Embryonic facial prominence (tissue), 1 donor: ENCODE measurements around the gene MPI.
A peak's percentile ranks its signal among the peaks of the same experiment; 100 is the strongest.
"Not testable (repeated sequence)": the region's sequence is repeated elsewhere in the genome, so short reads cannot be mapped to it uniquely, and the experiment has no call there.

Experiments
- DNase-seq: peaks from one replicate; pipeline ENCODE4 v3.0.0-alpha.2; 2016; ENCODE audit errors: extremely low spot score

The MPI gene

GRCh38 chr15:74863239-74864056, 26.4 kb upstream of the MPI start:
- no peak for DNase-seq

DNA sequence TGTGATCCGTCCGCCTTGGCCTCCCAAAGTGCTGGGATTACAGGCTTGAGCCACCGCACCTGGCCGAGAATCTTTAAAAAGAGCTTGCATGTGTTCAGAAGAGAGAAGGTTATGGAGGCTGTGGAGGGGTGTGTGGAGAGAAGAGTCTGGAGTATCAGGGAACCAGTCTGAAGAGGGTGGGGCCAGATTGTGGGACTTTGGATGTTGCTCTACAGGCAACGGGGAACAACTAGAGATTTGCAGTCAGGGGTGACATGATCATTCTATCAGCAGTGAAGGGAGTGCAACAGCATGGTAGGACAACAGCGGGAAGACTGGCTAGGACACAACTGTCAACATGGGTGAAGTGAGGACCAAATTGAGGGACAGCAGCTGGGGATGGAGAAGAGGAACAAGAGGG, 25.5 kb upstream of the MPI start:
- no peak for DNase-seq

DNA sequence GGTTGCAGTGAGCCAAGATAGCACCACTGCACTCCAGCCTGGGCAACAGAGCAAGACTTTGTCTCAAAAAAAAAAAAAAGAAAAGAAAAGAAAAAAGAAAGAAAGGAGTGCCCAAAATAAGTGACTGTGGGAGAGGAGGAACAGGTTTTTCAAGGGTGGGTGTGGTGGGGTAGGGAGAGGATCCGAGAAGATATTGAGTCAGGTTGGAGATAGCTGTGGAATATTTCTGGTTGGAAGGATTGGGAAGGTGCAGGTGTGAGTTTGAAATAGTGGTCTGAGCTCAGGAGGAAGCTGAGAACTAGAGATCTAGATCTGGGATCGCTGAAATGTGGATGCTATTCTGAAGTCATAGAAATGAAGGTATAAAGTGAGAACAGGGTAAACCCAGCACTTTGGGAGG, 24.5 kb upstream of the MPI start:
- no peak for DNase-seq

DNA sequence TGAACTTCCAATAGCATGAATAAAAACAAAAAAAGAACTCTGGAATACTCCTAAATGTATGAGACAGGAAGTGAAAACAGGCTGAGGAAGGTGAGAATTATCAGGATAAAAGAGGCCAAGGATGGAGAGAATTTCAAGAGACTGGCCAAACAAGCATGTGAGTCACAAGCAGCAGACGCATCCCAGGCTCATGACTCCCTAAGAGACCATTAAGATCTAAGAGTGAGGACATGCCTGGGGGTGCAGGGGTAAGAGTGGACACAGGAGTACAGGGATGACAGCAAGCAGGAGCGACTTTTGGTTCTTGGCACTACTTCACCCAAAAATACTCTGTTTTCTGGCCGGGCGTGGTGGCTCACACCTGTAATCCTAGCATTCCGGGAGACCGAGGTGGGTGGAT, 23.8 kb upstream of the MPI start:
- no peak for DNase-seq

GRCh38 chr15:74867466-74868038, 22.3 kb upstream of the MPI start:
- no peak for DNase-seq

DNA sequence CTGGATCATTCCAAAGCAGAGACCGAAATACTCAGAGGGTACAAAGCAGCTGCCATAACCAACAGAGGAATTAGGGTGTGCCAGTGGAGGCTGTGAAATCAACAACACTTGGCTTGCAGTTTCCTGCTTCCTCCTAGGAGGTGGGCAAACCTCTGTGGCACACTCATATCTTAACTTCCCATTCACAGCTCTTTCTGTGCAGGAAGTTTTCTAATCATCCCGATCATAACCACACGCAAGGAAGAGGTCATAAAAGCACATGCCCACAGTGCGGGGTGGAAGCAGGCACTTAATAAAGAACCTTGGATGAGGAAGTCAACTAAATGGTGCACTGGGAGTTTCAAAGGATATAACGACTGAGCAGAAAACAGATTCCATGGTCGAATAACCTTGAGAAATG, 21.8 kb upstream of the MPI start:
- DNase-seq: no peak

DNA sequence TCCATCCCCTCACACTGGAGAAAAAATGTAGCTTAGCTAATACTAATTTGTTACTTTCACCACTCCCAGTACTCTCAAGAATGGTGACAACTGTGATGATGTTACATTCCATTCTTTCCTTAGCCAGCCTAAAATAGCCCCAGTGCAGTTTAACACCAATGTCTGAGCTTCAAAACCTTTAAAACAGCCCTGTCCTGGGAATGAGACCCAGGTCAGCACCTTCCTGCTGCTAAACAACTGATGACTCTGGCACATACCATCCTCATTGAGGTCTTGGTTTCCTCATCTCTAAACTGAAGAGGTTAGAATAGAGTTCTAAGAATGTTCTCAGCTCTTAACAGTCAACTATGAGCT, 20.5 kb upstream of the MPI start:
- DNase-seq: no peak

DNA sequence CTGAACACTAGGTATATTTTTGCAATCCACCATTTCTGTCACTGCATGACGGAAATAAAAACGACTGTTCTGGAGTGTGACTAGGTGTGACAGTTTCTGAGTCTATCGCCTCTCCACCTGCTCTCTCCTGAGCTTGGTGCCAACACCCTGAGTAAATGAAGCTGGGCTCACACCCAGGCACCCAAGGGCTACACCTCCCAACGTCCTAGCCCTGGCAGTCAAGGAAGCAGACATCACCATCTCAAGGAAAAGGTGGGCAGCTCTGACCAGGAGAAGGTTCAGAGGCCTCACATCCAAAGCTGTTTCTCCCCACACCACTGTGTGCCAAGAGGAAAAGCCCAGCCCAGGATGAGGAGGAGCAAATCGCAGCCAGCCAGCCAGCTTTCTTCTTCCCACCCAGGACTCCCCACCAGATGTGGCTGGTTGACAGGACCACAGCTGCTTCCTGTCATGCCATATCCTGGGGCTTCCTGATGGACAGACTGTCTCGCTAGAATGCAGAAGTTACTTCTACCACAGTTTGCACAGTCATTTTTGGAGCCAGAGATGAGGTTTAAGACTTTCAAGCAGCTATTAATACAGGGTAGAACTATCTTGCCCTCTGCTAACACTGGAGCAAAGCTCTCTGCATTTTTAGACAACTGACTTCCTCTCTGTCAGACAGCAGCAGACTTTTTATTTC, 20.0 kb upstream of the MPI start:
- no peak for DNase-seq

DNA sequence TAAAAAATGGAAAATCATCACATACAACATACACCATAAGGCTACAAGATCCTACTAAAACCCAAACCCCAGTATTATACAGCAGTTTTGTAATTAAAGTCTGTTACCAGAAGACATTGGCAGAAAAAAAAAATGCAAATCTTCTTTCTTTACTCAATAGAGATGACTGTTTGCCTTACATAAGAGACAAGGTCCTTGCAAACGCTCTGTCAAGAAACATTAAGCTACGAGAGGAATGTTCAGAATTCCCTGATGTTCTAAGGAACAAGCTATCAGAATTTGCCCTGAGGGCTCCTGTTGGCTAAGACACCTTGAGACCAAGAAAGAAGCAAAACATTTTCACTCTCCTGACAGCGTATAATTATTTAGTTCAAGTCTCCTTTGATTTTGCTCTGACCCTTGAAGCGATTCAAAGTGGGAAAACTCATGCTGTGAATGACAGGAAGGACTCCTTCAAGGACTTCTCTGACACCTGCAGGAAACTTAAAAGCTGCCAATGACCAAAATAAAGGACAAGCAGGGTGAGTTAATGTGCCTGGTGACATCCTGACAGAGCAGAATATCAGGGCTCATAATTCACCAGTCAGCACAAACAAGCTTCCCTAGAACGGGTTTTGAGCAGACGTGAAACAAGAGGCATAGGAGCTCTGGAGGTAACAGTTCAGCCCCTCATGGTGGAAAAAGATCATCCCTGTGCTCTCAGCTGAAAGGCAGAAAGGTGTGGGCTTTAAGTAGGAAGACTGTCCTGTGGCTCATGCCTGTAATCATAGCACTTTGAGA, 19.2 kb upstream of the MPI start:
- DNase-seq: no peak

GRCh38 chr15:74872702-74873035, 17.2 kb upstream of the MPI start:
- no peak for DNase-seq

DNA sequence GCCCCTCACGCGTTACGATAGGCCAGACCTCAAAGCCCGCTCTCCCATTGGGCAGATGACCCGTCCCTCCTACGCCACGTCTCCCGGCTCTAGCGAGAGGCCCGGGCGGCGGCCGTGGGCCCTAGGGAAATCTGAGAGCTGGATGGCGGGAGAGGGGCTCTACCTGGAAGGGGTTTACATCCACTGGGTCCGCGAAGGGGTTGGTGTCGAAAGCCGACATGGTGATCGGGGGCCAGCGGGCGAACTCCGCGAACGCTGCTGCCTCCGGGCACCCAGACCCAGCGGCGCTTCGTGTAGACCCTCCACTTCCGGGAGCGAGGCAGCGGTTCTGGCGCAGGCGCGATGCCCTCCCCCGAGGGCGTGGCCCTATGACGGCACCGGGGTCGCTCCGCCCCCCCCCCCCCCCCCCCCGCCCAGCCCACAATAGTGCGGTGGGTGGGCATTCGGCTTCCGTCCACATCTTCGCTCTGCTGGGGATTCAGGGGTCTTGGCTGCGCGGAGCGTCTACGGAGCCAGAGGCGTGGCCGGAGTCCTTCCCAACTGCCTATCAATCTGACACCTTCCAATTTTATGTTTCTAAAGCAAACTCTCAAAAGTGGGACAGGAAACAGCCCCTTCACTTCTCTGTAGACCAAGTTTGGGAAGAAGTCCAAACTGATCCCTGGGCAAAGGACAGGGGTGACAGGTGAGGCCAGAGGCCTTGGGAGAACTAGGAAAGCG, 16.6 kb upstream of the MPI start, which contains the start of gene SCAMP2:
Gene SCAMP2, minus strand, starts transcription at position 330 of the 720 bp plus-strand sequence. Its CDS starts 110 bp downstream, at position 220.
- DNase-seq: peak; percentile 92

- DNase-seq: no peak
These were observed 16.0 kb upstream of the MPI start for GRCh38 chr15:74873756-74874424.

DNA sequence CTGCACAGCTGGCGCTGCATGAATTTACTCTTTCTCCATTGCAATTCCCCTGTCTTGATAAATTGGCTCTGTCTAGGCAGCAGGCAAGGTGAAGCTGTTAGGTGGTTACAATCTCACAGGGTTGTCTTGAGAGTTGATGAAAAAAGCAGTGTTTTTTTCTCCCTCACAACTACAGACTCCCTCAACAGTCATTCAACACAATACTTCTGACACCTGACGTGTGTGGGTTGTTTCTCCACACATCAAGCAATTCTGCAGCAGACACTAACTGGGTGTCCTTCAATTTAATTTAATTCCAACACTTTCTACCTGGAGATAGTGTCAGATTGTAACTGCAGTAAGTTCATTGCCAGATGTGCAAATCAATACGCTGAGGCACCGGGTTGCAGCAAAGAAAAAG, 11.6 kb upstream of the MPI start:
- no peak for DNase-seq

DNA sequence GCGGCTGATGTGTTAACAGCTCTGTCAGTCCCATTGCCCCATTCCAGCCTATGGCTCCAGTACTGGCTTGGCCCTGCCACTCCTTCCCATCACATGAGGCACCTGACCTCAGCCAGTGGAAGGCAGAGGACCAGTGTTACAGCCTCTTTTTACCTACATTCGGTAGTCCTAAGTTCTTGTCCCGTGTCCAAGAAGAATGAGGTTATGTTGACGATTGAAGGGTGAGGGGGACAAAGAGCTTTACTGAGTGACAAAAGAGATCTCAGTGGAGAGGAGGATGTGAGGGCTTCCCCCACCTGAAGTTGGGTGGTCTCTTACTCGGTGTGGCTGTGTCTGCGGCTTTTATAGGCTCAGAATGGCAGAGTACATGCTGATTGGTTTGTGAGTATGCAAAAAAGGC, 7.3 kb upstream of the MPI start:
- DNase-seq: no peak

DNA sequence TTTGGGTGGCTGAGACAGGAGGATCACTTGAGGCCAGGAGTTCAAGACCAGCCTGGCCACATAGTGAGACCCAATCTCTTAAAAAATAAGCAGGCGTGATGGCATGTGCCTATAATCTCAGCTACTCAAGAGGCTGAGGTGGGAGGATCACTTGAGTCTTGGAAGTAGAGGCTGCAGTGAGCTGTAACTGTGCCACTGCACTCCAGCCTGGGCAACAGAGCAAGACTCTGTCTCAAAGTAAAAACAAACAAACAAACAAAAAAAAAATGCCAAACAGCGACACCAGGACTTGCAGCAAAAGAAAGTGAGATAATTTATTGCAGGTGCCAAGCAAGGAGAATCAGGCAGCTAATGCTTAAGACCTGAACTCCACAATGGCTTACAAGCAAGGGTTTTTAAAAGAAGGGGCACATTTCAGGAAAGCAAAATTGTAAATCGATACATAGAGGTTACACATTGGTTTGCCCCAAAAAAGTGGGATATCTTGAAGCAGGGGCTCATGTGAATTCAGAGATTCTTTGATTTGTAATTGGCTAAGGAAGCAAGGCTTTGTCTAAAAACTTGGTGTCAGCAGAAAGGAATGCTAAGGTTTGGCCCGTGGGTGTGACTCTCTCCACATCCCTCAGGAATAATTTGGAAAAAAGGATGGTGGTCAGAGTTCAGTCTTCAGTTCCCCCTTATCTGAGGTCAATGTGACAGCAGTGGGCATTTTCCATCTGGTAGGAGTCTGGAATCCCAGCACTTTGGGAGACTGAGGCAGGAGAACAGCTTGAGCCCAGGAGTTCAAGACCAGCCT, 5.2 kb upstream of the MPI start:
- DNase-seq: no peak

GRCh38 chr15:74885461-74885860, 4.4 kb upstream of the MPI start:
- no peak for DNase-seq

- DNase-seq: not testable (repeated sequence)
These were observed 2.2 kb upstream of the MPI start for GRCh38 chr15:74887537-74888193.

GRCh38 chr15:74888716-74889115, 1.1 kb upstream of the MPI start:
- DNase-seq: no peak

- DNase-seq: no peak
These were observed 406 bp upstream of the MPI start for GRCh38 chr15:74889390-74889882.

DNA sequence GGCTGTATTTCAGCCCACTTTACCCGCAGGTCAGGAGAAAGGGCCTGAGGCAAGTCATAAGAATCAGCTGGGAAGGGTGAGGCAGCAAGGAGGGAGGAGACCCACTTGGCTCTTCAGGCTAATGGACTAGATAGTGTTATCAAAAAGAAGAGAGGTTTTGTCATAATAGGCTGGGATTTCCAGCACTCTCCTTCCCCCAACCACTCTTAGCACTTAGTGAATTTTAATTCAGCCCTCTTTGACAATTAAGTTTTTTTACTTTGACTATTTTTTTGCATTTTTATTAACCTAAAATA, 771 bp downstream of the MPI start:
- no peak for DNase-seq
